Mesendoderm (in vitro differentiated cells): ENCODE measurements around the gene UBE2E2.

Source experiments
- DNase-seq: peaks from one replicate; pipeline ENCODE4 v3.0.0; 2013
- H2AK5ac ChIP-seq: 2 replicates; pipeline ENCODE4 v1.6.1; 2013; ENCODE audit warnings: low read length, inconsistent platforms
- H2BK120ac ChIP-seq: 2 replicates; pipeline ENCODE4 v1.6.1; 2013; ENCODE audit warnings: low read depth, mild to moderate bottlenecking, low read length, moderate library complexity, mixed read lengths
- H2BK15ac ChIP-seq: replicated peaks from 2 replicates; pipeline ENCODE4 v1.6.1; 2013; ENCODE audit warnings: low read depth, mild to moderate bottlenecking, moderate library complexity
- H2BK5ac ChIP-seq: 2 replicates; pipeline ENCODE4 v1.6.1; 2013; ENCODE audit warnings: low read length, inconsistent platforms
- H3K18ac ChIP-seq: 2 replicates; pipeline ENCODE4 v1.6.1; 2013; ENCODE audit warnings: mild to moderate bottlenecking, low read length, mixed read lengths
- H3K23ac ChIP-seq: one replicate; pipeline ENCODE4 v1.6.1; 2013; ENCODE audit warnings: low read length
- H3K27ac ChIP-seq: 2 replicates; pipeline ENCODE4 v1.5.1; 2013; ENCODE audit warnings: low read depth, mild to moderate bottlenecking, inconsistent platforms, low read length, moderate library complexity
- H3K27me3 ChIP-seq: 2 replicates; pipeline ENCODE4 v1.6.1; 2013; ENCODE audit warnings: low read length, control low read depth, mild to moderate bottlenecking, inconsistent platforms; ENCODE audit not compliant: insufficient read depth, poor library complexity
- H3K36me3 ChIP-seq: 2 replicates; pipeline ENCODE4 v1.6.1; 2013; ENCODE audit warnings: low read length, inconsistent platforms; ENCODE audit not compliant: control insufficient read depth, insufficient read depth
- H3K4ac ChIP-seq: one replicate; pipeline ENCODE4 v1.6.1; 2013; ENCODE audit warnings: low read depth, mild to moderate bottlenecking, low read length, moderate library complexity
- H3K4me1 ChIP-seq: 2 replicates; pipeline ENCODE4 v1.6.1; 2013; ENCODE audit warnings: low read depth, low read length, inconsistent platforms; ENCODE audit not compliant: control insufficient read depth
- H3K4me2 ChIP-seq: 2 replicates; pipeline ENCODE4 v1.6.1; 2013; ENCODE audit warnings: low read length
- H3K4me3 ChIP-seq: 2 replicates; pipeline ENCODE4 v1.5.1; 2013; ENCODE audit warnings: mild to moderate bottlenecking, low read length
- H3K56ac ChIP-seq: one replicate; pipeline ENCODE4 v1.6.1; 2013; ENCODE audit warnings: low read length
- H3K79me1 ChIP-seq: 2 replicates; pipeline ENCODE4 v1.6.1; 2013; ENCODE audit warnings: low read length, inconsistent platforms
- H3K79me2 ChIP-seq: 2 replicates; pipeline ENCODE4 v1.6.1; 2013; ENCODE audit warnings: mild to moderate bottlenecking, low read length; ENCODE audit not compliant: control insufficient read depth, insufficient read depth
- H3K9ac ChIP-seq: 2 replicates; pipeline ENCODE4 v1.6.1; 2013; ENCODE audit warnings: low read length, inconsistent platforms
- H4K5ac ChIP-seq: one replicate; pipeline ENCODE4 v1.6.1; 2013; ENCODE audit warnings: low read length
- H4K8ac ChIP-seq: one replicate; pipeline ENCODE4 v1.6.1; 2013; ENCODE audit warnings: low read depth, mild to moderate bottlenecking, control low read depth, low read length, moderate library complexity
- WGBS: extraction: QIAGEN DNeasy Blood & Tissue Kit; methylation state at CpG from one replicate; pipeline ENCODE4 v1.1.7; 2013; ENCODE audit warnings: low lambda C conversion rate, missing lambda C conversion rate; ENCODE audit not compliant: insufficient coverage; ENCODE audit errors: extremely low coverage; 5-methylcytosine and 5-hydroxymethylcytosine counted together

UBE2E2 gene

DNA sequence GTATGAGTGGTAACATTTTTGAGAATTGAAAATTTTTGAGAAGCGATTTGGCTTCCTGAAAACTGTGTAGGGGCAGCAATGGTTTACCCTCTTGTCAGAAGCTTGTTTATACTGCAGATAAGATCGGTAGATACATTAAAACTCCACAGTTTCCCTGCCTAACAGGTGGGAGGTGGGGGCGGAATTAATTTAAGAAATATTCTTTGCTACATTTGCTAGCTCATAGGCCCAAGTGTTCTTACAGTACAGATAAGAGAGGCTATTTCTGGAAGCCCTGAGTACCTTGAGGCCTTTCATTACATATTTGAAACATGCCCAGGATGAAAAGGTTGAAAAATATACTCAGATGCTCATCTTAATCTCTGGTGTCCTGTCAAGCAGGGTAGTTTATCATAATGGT is 285.5 kb downstream of the UBE2E2 start:
- H3K79me2 ChIP-seq = no peaks in the 10 kb centered on the region
- H2BK120ac ChIP-seq = no peak overlapping the region
- no peak overlapping the region for H3K27ac ChIP-seq
- H3K27me3 ChIP-seq = no peaks in the 10 kb centered on the region
- WGBS = no CpG with 5 or more reads among the region's 3 CpGs
- no peak overlapping the region for H3K4me2 ChIP-seq
- no peak overlapping the region for H2BK15ac ChIP-seq
- no peak for DNase-seq
- H3K4me1 ChIP-seq = no peaks in the 10 kb centered on the region
- H2AK5ac ChIP-seq = no peak overlapping the region
- no peak overlapping the region for H3K23ac ChIP-seq
- no peak overlapping the region for H3K18ac ChIP-seq
- no peaks in the 10 kb centered on the region for H3K79me1 ChIP-seq
- no peaks in the 10 kb centered on the region for H3K36me3 ChIP-seq
- H3K4me3 ChIP-seq = no peak overlapping the region
- no peak overlapping the region for H3K56ac ChIP-seq
- H3K9ac ChIP-seq = no peak overlapping the region
- H2BK5ac ChIP-seq = no peak overlapping the region
- H4K5ac ChIP-seq = no peak overlapping the region
- no peak overlapping the region for H3K4ac ChIP-seq
- no peak overlapping the region for H4K8ac ChIP-seq

DNA sequence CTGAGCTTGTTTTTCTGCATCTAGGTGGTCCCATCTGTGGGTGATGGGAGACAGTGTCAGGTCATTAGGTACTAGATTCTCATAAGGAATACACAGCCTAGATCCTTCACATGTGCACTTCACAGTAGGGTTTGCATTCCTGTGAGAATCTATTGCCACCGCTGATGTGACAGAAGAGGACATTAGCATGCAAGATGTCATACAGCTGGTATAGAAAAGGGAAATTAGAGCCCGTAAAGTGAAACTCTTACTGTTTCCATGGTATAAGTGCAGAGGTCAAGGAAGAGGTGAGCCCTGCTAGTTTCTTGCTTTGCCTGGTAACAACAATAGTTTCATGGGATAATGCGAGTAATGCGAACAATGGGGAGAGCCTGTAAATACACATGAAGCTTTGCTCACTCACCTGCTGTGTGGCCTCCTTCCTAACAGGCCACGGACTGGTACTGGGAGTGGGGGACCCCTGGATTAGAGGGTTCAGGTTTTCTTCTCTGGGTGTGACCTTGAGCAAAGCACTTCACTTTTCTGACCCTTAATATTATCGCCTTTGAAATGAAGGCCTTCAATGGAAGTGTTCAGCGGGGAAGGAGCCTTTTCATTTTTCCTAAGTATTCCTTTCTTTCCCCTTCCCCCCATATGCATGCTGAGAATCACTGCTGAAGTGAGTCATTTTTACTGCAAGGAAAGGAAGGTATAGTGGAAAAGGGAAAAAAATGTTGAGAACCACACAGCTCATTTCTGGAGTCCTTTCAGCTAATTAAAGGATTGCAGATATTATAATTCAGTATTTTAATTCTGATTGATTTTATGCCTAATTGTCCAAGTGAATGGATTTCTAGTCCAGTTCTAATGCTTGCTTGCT is 286.4 kb downstream of the UBE2E2 start:
- DNase-seq = peak; percentile 26
- no peak overlapping the region for H2AK5ac ChIP-seq

GRCh38 chr3:23490459-23490858 is 287.3 kb downstream of the UBE2E2 start:
- H4K8ac ChIP-seq = no peak overlapping the region
- no peak overlapping the region for H3K18ac ChIP-seq
- no peak overlapping the region for H3K27ac ChIP-seq
- no peak overlapping the region for H2BK120ac ChIP-seq
- no peaks in the 10 kb centered on the region for H3K4me1 ChIP-seq
- H3K4me2 ChIP-seq = no peak overlapping the region
- no peak for DNase-seq
- no peak overlapping the region for H3K9ac ChIP-seq
- H4K5ac ChIP-seq = no peak overlapping the region
- H3K4ac ChIP-seq = no peak overlapping the region
- WGBS = no CpG with 5 or more reads among the region's 3 CpGs
- H3K27me3 ChIP-seq = no peaks in the 10 kb centered on the region
- no peaks in the 10 kb centered on the region for H3K79me1 ChIP-seq
- H3K23ac ChIP-seq = no peak overlapping the region
- no peak overlapping the region for H2AK5ac ChIP-seq
- H3K4me3 ChIP-seq = no peak overlapping the region
- H3K79me2 ChIP-seq = no peaks in the 10 kb centered on the region
- H3K56ac ChIP-seq = no peak overlapping the region
- no peaks in the 10 kb centered on the region for H3K36me3 ChIP-seq
- no peak overlapping the region for H2BK15ac ChIP-seq
- no peak overlapping the region for H2BK5ac ChIP-seq

More for the DNA sequence above, 286.4 kb downstream of the UBE2E2 start:
- Histone ChIP-seq H3K56ac (no peak overlapping the region), H2BK5ac (no peak overlapping the region), H3K23ac (no peak overlapping the region), H3K79me2 (no peaks in the 10 kb centered on the region), H4K5ac (no peak overlapping the region), H3K4ac (no peak overlapping the region), H3K36me3 (no peaks in the 10 kb centered on the region), H3K27ac (no peak overlapping the region), H2BK15ac (no peak overlapping the region), H3K27me3 (no peaks in the 10 kb centered on the region), H3K4me3 (no peak overlapping the region), H4K8ac (no peak overlapping the region), H3K4me2 (no peak overlapping the region), H3K4me1 (no peaks in the 10 kb centered on the region), H3K9ac (no peak overlapping the region), H3K18ac (peak overlapping the region; percentile 52), H3K79me1 (no peaks in the 10 kb centered on the region), H2BK120ac (no peak overlapping the region)
- no CpG with 5 or more reads among the region's 7 CpGs for WGBS

GRCh38 chr3:23492057-23492456 is 288.9 kb downstream of the UBE2E2 start:
- H2BK15ac ChIP-seq = no peak overlapping the region
- H3K79me1 ChIP-seq = no peaks in the 10 kb centered on the region
- no peak overlapping the region for H3K56ac ChIP-seq
- no peak overlapping the region for H3K4me2 ChIP-seq
- no peaks in the 10 kb centered on the region for H3K36me3 ChIP-seq
- no peaks in the 10 kb centered on the region for H3K79me2 ChIP-seq
- H3K4ac ChIP-seq = no peak overlapping the region
- H2AK5ac ChIP-seq = no peak overlapping the region
- H2BK5ac ChIP-seq = no peak overlapping the region
- no peaks in the 10 kb centered on the region for H3K27me3 ChIP-seq
- no peak overlapping the region for H3K23ac ChIP-seq
- H3K4me1 ChIP-seq = no peaks in the 10 kb centered on the region
- H4K8ac ChIP-seq = no peak overlapping the region
- H3K4me3 ChIP-seq = no peak overlapping the region
- no peak for DNase-seq
- H2BK120ac ChIP-seq = no peak overlapping the region
- H4K5ac ChIP-seq = no peak overlapping the region
- no peak overlapping the region for H3K27ac ChIP-seq
- no peak overlapping the region for H3K9ac ChIP-seq
- H3K18ac ChIP-seq = no peak overlapping the region

GRCh38 chr3:23493889-23494288 is 290.8 kb downstream of the UBE2E2 start:
- no peak overlapping the region for H3K4ac ChIP-seq
- no peak for DNase-seq
- no peak overlapping the region for H2BK15ac ChIP-seq
- H4K5ac ChIP-seq = no peak overlapping the region
- H4K8ac ChIP-seq = no peak overlapping the region
- no peaks in the 10 kb centered on the region for H3K79me2 ChIP-seq
- H2BK5ac ChIP-seq = no peak overlapping the region
- H2BK120ac ChIP-seq = no peak overlapping the region
- no peak overlapping the region for H3K4me3 ChIP-seq
- no peak overlapping the region for H3K27ac ChIP-seq
- H3K9ac ChIP-seq = no peak overlapping the region
- no peak overlapping the region for H3K56ac ChIP-seq
- H3K4me2 ChIP-seq = no peak overlapping the region
- H3K23ac ChIP-seq = no peak overlapping the region
- no peaks in the 10 kb centered on the region for H3K36me3 ChIP-seq
- no peaks in the 10 kb centered on the region for H3K4me1 ChIP-seq
- H3K27me3 ChIP-seq = no peaks in the 10 kb centered on the region
- no peak overlapping the region for H3K18ac ChIP-seq
- H2AK5ac ChIP-seq = no peak overlapping the region
- no peaks in the 10 kb centered on the region for H3K79me1 ChIP-seq

- Histone ChIP-seq H3K36me3 (no peaks in the 10 kb centered on the region), H3K9ac (no peak overlapping the region), H3K18ac (no peak overlapping the region), H3K27me3 (no peaks in the 10 kb centered on the region), H4K5ac (no peak overlapping the region), H3K23ac (no peak overlapping the region), H4K8ac (no peak overlapping the region), H2BK15ac (no peak overlapping the region), H3K27ac (no peak overlapping the region), H2AK5ac (no peak overlapping the region), H3K4me3 (no peak overlapping the region), H2BK5ac (no peak overlapping the region), H3K56ac (no peak overlapping the region), H3K4ac (no peak overlapping the region), H3K4me2 (no peak overlapping the region), H2BK120ac (no peak overlapping the region), H3K4me1 (no peaks in the 10 kb centered on the region), H3K79me1 (no peaks in the 10 kb centered on the region), H3K79me2 (no peaks in the 10 kb centered on the region)
- no peak for DNase-seq
- no CpG with 5 or more reads among the region's 1 CpG for WGBS
Observed at GRCh38 chr3:23494967-23495366, 291.8 kb downstream of the UBE2E2 start.
